Activated naive CD4-positive, alpha-beta T cell treated with anti-CD3 and anti-CD28 coated beads, Interleukin-2, amount 50 U/mL, for 72 hours (primary cell): ENCODE data around the gene SPATA31E1. TPM values are rescaled to one million over a fixed set of nuclear protein-coding genes. Genes with fewer than 3 reads are reported as not detected.

Source experiments
- ATAC-seq, 2 donors: fragments of 150-1000 bp; cut with Tn5 transposase; 2 replicates each; pipeline ENCODE4 v1.10.0; 2021; ENCODE audit warnings: mild to moderate bottlenecking in 2 of 2, moderate library complexity in 2 of 2
- DNase-seq, 2 donors: peaks; one replicate each; pipeline ENCODE4 v3.0.0; 2021 to 2022; ENCODE audit warnings: low spot score in 2 of 2
- H3K27ac Mint-ChIP-seq, 2 donors: one replicate each; pipeline ENCODE4 v1.8.0; 2022; ENCODE audit warnings: mild to moderate bottlenecking in 2 of 2, mixed read lengths in 2 of 2
- H3K36me3 Mint-ChIP-seq, 2 donors: one replicate each; pipeline ENCODE4 v1.8.0; 2022; ENCODE audit warnings: mixed read lengths in 2 of 2
- H3K9me3 Mint-ChIP-seq, 2 donors: one replicate each; pipeline ENCODE4 v1.8.0; 2022; ENCODE audit warnings: mixed read lengths in 2 of 2
- total RNA-seq, 2 donors: library from RNA; stranded (reverse); gene quantifications; one replicate each; pipeline ENCODE4 v1.2.3, GENCODE V29; 2022

The SPATA31E1 gene
- total RNA-seq, 2 donors from 2014 or later = not detected

DNA sequence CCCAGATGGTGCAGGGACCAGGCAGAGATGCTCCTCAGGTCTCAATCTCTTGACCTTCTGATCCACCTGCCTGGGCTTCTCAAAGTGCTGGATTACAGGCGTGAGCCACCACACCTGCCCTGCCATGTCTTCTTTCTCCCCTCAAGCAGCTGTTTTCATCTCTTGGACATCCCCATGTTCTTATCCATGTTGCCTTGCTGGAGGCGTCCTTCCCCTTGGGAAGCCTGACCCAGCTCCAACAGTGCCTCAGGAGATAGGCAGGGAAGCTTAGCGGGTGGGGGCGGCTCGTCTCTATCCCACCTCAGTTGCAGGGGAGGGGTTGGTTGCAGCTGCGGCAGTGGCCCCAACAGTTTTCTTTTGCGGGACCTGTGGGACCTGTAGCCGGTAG, 24.7 kb upstream of the SPATA31E1 start:
- Mint-ChIP-seq H3K9me3 (peaks cover 14 to 15% of the 10 kb centered on the region in 2 donors), H3K27ac (no peak overlapping the region), H3K36me3 (peaks cover 0 to 24% of the 10 kb centered on the region in 2 donors)
- ATAC-seq = no peak
- no peak for DNase-seq

DNA sequence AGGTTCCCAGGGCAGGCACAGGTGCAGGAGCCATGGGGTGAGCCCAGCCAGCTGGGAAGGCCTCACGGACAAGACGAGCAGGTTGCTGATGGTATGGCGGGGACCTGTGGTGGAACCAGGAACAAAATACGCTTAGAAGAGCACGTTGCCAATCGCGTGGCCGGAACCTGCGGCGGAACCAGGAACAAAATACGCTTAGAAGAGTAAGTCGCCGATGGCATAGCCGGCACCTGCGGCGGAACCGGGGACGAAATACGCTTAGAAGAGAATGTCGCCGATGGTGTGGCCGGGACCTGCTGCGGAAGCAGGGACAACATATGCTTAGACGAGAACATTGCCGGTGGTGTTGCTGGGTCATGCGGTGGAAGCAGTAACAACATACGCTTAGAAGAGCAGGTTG, 23.5 kb upstream of the SPATA31E1 start:
- ATAC-seq (no peak), DNase-seq (no peak)
- no peak overlapping the region for H3K27ac Mint-ChIP-seq
- H3K9me3 Mint-ChIP-seq = peaks cover 14 to 15% of the 10 kb centered on the region in 2 donors
- peaks cover 0 to 24% of the 10 kb centered on the region in 2 donors for H3K36me3 Mint-ChIP-seq

DNA sequence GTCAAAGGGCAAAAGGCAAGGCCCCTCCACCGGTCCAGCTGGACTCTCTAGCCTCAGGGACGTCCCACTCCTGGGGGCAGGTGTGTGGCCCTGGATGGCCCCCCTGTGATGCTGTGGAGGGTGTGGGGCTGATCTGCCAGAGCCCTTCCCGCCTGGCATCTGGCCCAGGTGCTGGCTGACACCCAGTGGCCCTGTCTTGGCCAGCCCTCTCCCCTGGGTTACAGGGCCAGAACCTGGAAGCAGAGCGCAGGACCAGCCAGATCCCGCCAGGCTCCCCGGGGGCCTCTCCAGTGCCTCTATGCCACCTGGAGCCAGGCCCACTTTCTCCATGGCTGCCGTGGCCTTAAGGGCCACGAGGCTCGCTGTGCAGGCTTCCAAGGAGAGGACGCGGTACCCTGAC, 22.9 kb upstream of the SPATA31E1 start:
- no peak for ATAC-seq
- peaks cover 0 to 24% of the 10 kb centered on the region in 2 donors for H3K36me3 Mint-ChIP-seq
- H3K27ac Mint-ChIP-seq = no peak overlapping the region

GRCh38 chr9:87861332-87861731, 21.3 kb upstream of the SPATA31E1 start:
- peaks cover 14 to 15% of the 10 kb centered on the region in 2 donors for H3K9me3 Mint-ChIP-seq
- ATAC-seq (no peak), DNase-seq (no peak)
- peaks cover 0 to 24% of the 10 kb centered on the region in 2 donors for H3K36me3 Mint-ChIP-seq
- H3K27ac Mint-ChIP-seq = no peak overlapping the region

More for the DNA sequence above, 22.9 kb upstream of the SPATA31E1 start:
- DNase-seq = no peak
- peaks cover 14 to 15% of the 10 kb centered on the region in 2 donors for H3K9me3 Mint-ChIP-seq

- ATAC-seq (no peak), DNase-seq (no peak)
- peaks cover 14 to 15% of the 10 kb centered on the region in 2 donors for H3K9me3 Mint-ChIP-seq
- peaks cover 0 to 24% of the 10 kb centered on the region in 2 donors for H3K36me3 Mint-ChIP-seq
- H3K27ac Mint-ChIP-seq = no peak overlapping the region
Measured at GRCh38 chr9:87862536-87863268, 20.0 kb upstream of the SPATA31E1 start.

DNA sequence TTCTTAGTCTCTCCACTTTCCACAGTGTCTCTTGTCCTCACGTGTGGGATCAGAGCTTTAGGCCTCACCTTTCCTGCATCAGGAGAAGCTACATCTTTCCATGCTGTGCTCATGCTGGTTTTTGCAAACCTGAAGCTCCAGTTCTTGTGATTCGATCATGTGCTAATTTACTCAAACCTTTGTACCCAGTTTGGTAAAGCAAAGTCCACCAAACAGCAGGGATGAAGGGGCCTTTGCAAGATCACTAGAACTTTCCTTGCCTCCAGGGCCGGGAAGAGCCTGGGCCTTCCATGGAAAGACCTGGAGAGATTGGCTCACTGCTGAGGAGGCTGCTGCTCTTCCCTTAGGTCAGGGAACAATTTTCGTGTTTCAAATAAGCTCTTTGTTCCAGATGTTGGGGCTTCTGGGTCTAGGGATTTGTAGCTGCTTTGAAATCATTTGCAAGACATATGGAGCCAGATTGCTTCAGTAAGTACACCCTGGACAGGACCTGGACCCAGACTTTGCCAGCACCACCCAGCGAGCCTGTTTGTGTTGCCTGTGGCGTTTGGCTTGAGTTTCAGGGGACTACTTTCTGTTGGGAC, 18.7 kb upstream of the SPATA31E1 start:
- Mint-ChIP-seq H3K36me3 (peaks cover 0 to 24% of the 10 kb centered on the region in 2 donors), H3K27ac (peak overlapping the region in 1 of 2 donors; percentile 16), H3K9me3 (peaks cover 14 to 15% of the 10 kb centered on the region in 2 donors)
- no peak for ATAC-seq
- no peak for DNase-seq

DNA sequence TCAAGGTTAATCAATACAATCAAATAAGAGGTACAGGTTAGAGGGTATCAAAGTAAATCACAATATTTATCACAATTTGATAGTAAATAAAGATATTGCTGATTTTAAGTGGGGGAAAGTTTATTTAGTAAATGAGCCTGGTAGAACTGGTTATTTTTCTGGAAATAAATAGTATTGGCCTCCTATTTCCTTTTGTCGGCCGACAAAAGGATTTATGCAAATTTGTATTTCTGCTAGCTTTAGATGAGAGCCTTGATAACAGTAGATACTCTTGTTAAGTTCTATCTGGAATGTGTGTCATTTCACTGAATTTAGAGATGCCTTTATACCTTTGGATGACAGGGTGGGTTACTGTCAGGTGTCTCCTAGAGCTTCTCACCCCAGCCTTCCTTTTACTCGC, 17.8 kb upstream of the SPATA31E1 start:
- Mint-ChIP-seq H3K36me3 (peaks cover 0 to 24% of the 10 kb centered on the region in 2 donors), H3K9me3 (peaks cover 15 to 20% of the 10 kb centered on the region in 2 donors), H3K27ac (no peak overlapping the region)
- no peak for DNase-seq
- ATAC-seq = no peak

DNA sequence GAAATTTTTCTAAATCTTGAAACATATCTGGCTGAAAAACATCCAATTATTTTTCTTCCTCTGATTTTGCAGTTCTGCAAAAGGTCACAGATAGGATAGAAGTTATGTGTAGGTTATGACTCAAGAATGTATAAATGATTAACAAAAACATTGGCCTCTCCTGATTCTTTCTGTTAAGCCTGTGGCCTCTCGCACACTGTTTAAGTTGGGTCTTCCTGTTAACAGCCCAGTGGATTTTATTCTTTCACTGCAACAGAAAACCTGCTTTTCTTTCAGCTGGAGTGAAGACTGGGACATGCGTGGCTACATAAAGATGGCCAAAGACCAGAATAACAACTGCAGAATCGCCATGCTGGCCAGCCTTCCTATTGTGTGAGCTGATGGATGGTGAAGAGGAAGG, 17.1 kb upstream of the SPATA31E1 start:
- peaks cover 0 to 18% of the 10 kb centered on the region in 2 donors for H3K36me3 Mint-ChIP-seq
- DNase-seq (no peak), ATAC-seq (no peak)
- H3K9me3 Mint-ChIP-seq = peaks cover 9 to 15% of the 10 kb centered on the region in 2 donors
- H3K27ac Mint-ChIP-seq = no peak overlapping the region

- Mint-ChIP-seq H3K36me3 (peaks cover 0 to 4% of the 10 kb centered on the region in 2 donors), H3K9me3 (peaks cover 2 to 7% of the 10 kb centered on the region in 2 donors), H3K27ac (no peak overlapping the region)
- ATAC-seq = no peak
- no peak for DNase-seq
Measured at GRCh38 chr9:87867391-87867790, 15.3 kb upstream of the SPATA31E1 start.

DNA sequence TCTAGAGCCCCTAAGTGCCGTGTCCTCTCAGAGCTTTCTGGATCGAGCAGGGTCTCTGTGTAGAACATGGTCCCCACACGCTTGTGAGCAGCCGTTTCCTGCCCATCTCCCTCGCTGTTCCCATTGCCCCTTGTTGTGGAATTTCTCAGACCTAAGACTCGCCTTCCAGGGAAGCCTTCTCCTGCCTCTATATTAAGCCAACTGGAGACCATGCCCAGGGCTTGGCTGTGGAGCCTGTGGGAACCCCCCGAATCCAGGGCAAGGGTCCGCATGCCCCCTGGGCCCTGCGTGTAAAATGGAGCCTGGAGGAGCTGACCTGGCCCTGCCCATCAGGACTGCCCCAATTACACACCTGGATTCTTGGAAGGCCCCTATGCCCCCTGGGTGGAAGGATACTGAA, 14.5 kb upstream of the SPATA31E1 start:
- ATAC-seq (no peak), DNase-seq (no peak)
- H3K36me3 Mint-ChIP-seq = no peaks in the 10 kb centered on the region
- peaks cover 0 to 7% of the 10 kb centered on the region in 2 donors for H3K9me3 Mint-ChIP-seq
- no peak overlapping the region for H3K27ac Mint-ChIP-seq

GRCh38 chr9:87868635-87869034, 14.0 kb upstream of the SPATA31E1 start:
- H3K36me3 Mint-ChIP-seq = no peaks in the 10 kb centered on the region
- no peak for ATAC-seq
- DNase-seq = no peak
- H3K9me3 Mint-ChIP-seq = peaks cover 0 to 7% of the 10 kb centered on the region in 2 donors
- H3K27ac Mint-ChIP-seq = no peak overlapping the region

GRCh38 chr9:87869082-87869481, 13.6 kb upstream of the SPATA31E1 start:
- DNase-seq (no peak), ATAC-seq (no peak)
- Mint-ChIP-seq H3K9me3 (peaks cover 0 to 7% of the 10 kb centered on the region in 2 donors), H3K36me3 (no peaks in the 10 kb centered on the region), H3K27ac (no peak overlapping the region)

DNA sequence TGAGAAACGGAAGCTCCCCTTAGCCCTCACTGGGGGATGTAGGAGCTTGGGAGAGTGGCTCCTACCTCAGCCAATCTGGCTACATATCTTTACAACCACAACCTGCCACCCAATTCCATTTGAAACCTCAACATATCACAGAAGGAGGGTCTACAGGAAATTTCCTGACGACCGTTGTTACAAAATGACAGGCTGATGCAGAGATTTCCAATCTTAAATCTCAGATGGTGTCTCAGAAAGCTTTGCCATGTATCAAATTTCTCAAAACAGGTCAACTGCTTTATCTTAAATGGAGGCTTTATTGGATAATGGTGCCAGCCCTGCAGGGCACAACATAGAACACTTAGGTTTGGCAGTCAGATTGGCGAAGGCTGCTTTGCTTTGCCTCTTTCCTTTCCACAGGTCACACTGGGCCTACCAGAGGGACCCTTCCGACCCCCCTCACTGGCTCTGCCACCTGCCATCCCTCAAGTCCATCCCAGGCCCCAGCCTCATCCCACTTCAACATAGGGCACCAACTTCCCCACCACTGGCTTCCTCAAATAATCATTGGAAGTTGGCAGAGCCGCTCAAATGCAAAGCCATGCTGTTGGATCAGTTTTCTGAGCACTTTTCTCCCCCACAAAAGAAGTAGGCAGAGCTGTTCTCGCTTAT, 11.1 kb upstream of the SPATA31E1 start:
- H3K27ac Mint-ChIP-seq = no peak overlapping the region
- H3K9me3 Mint-ChIP-seq = peaks cover 0 to 7% of the 10 kb centered on the region in 2 donors
- no peak for DNase-seq
- no peak for ATAC-seq
- H3K36me3 Mint-ChIP-seq = no peaks in the 10 kb centered on the region

- no peak for ATAC-seq
- Mint-ChIP-seq H3K27ac (no peak overlapping the region), H3K9me3 (peaks cover 0 to 7% of the 10 kb centered on the region in 2 donors), H3K36me3 (no peaks in the 10 kb centered on the region)
- no peak for DNase-seq
Measured at GRCh38 chr9:87872079-87872624, 10.5 kb upstream of the SPATA31E1 start.

DNA sequence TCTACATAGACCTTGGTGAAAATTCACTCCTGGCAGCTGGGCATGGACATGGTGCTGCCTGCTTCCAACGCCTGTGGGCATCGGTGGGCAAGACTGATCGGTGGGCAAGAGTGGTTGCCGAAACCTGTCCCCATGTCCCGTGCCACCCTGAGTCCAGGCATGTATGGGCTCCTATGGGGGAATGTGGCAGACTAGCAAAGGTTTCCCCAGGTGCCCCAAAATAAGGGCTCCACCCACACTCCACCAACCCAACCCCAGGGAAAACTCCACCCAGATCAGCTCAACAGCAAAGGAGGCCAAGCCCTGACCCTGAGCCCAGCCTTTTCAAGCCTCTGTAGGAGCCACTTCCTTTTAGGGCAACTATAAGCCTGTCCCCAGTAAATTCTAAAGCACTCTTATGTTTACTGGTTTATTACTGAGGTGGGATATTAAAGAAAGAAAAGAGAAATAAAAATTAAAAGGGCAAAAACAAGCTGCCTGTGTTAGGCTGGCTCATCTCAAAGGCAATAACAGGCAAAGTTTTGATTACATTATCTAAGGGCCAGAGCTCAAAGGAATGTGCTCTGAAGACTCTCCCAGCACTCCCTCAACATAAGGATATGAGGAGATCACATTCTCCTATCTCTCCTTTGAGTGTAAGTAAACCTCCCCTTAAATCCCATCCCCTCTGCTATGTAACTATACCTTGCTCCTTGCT, 8.9 kb upstream of the SPATA31E1 start:
- ATAC-seq = no peak
- Mint-ChIP-seq H3K9me3 (peaks cover 0 to 11% of the 10 kb centered on the region in 2 donors), H3K27ac (peak overlapping the region in 1 of 2 donors; percentile 55), H3K36me3 (peaks cover 0 to 5% of the 10 kb centered on the region in 2 donors)
- no peak for DNase-seq

DNA sequence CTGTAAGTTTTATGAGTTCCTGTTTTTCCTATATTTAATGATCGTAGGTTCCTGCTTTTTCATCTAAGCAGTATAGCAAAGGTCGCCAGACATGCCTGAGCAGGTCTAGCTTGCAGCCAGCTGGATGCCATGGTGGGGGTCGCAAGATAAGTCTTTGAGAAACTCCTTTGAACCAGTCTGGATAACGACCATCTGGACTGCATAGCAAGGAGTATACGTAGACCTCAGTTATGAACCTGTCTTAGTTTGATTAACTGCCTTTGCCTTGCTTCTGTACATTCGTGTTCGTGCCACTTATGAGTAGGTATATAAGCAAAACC, 8.4 kb upstream of the SPATA31E1 start:
- DNase-seq (no peak), ATAC-seq (no peak)
- Mint-ChIP-seq H3K9me3 (peaks cover 0 to 12% of the 10 kb centered on the region in 2 donors), H3K27ac (peak overlapping the region in 1 of 2 donors; percentile 55), H3K36me3 (peaks cover 0 to 7% of the 10 kb centered on the region in 2 donors)

- DNase-seq = no peak
- peaks cover 0 to 5% of the 10 kb centered on the region in 2 donors for H3K9me3 Mint-ChIP-seq
- no peak overlapping the region for H3K27ac Mint-ChIP-seq
- H3K36me3 Mint-ChIP-seq = peaks cover 0 to 7% of the 10 kb centered on the region in 2 donors
- ATAC-seq = no peak
Measured at GRCh38 chr9:87875060-87875459, 7.6 kb upstream of the SPATA31E1 start.
